ENCODE results near the gene TPGS1. TPM values are rescaled to one million over a fixed set of nuclear protein-coding genes. Genes with fewer than 3 reads are reported as not detected.

TPGS1 gene
- total RNA-seq, 5 donors from 2014 or later (not counting 1 experiment from before 2014, with no cell fraction given) = 22.2 to 44.4 (median 39.4) TPM

- H3K4me3 Mint-ChIP-seq = no peak overlapping the region
- H3K36me3 Mint-ChIP-seq = peaks cover 5% of the 10 kb centered on the region
- no peaks in the 10 kb centered on the region for H3K27me3 ChIP-seq (replicated peaks in 1 of 2; ENCODE audit: control insufficient read depth in 2 of 2, extremely low read depth in 1 of 2, insufficient read depth in 2 of 2, low read length in 1 of 2)
- ChIA-PET CTCF (interaction anchor here in 1 of 2 donors (0.6 to 0.8 kb wide), 3 partner anchors 26 to 906 kb away, joined by 3 to 7 read pairs (median 6); no protein-coding TSS in a partner anchor), POLR2A (no interaction called here)
- H3K36me3 ChIP-seq (ENCODE audit: control insufficient read depth in 2 of 2, extremely low read depth in 1 of 2, insufficient read depth in 1 of 2, low read length in 1 of 2) = peaks cover 0 to 9% of the 10 kb centered on the region in 2 donors
- no peaks in the 10 kb centered on the region for H3K9me3 Mint-ChIP-seq
- 86% methylated on average over 10 of the region's 10 CpGs for WGBS (ENCODE audit: insufficient coverage)
- ATAC-seq (replicated peaks in 1 of 4) (peak in 2 of 4 experiments; percentile 6 to 16), DNase-seq (no peak)
- no peaks in the 10 kb centered on the region for H3K9me3 ChIP-seq
- H3K27ac ChIP-seq (ENCODE audit: low read length) = no peak overlapping the region
- H3K4me1 Mint-ChIP-seq = peaks cover 10 to 25% (median 17%) of the 10 kb centered on the region in 3 donors
- H3K27ac Mint-ChIP-seq = no peak overlapping the region
- H3K4me1 ChIP-seq (ENCODE audit: control insufficient read depth in 1 of 2, extremely low read depth in 1 of 2, insufficient read depth in 2 of 2, low read length in 2 of 2) = peaks cover 2 to 27% of the 10 kb centered on the region in 2 experiments
- no peaks in the 10 kb centered on the region for H3K27me3 Mint-ChIP-seq
- no peak overlapping the region for H3K4me3 ChIP-seq (ENCODE audit: control insufficient read depth in 1 of 2, extremely low read depth in 1 of 2, low read length in 1 of 2)
Measured at GRCh38 chr19:517721-518597, 10.7 kb downstream of the TPGS1 start.

GRCh38 chr19:518598-519231 lies 11.4 kb downstream of the TPGS1 start:
- ChIA-PET POLR2A (no interaction called here), CTCF (interaction anchor here in 1 of 2 donors (0.6 to 0.8 kb wide), 3 partner anchors 27 to 905 kb away, joined by 3 to 7 read pairs (median 6); no protein-coding TSS in a partner anchor)
- peak overlapping the region in 1 of 3 donors; percentile 36 for H3K4me3 Mint-ChIP-seq
- H3K27me3 ChIP-seq (replicated peaks in 1 of 2; ENCODE audit: control insufficient read depth in 2 of 2, extremely low read depth in 1 of 2, insufficient read depth in 2 of 2, low read length in 1 of 2) = no peaks in the 10 kb centered on the region
- H3K4me1 Mint-ChIP-seq = peaks cover 9 to 22% (median 17%) of the 10 kb centered on the region in 3 donors
- no peaks in the 10 kb centered on the region for H3K9me3 ChIP-seq
- peak; percentile 35 to 80 (median 62) for DNase-seq
- H3K27ac ChIP-seq (ENCODE audit: low read length) = no peak overlapping the region
- peaks cover 0 to 8% of the 10 kb centered on the region in 2 donors for H3K36me3 ChIP-seq (ENCODE audit: control insufficient read depth in 2 of 2, extremely low read depth in 1 of 2, insufficient read depth in 1 of 2, low read length in 1 of 2)
- H3K27ac Mint-ChIP-seq = peak overlapping the region in 1 of 2 donors; percentile 8
- peaks cover 0 to 22% of the 10 kb centered on the region in 2 experiments for H3K4me1 ChIP-seq (ENCODE audit: control insufficient read depth in 1 of 2, extremely low read depth in 1 of 2, insufficient read depth in 2 of 2, low read length in 2 of 2)
- 26% methylated on average over 54 of the region's 58 CpGs for WGBS (ENCODE audit: insufficient coverage)
- no peaks in the 10 kb centered on the region for H3K9me3 Mint-ChIP-seq
- peak; percentile 91 to 96 (median 94) for ATAC-seq (replicated peaks in 1 of 4)
- H3K36me3 Mint-ChIP-seq = peaks cover 5% of the 10 kb centered on the region
- H3K27me3 Mint-ChIP-seq = no peaks in the 10 kb centered on the region
- peak overlapping the region in 1 of 2 donors; percentile 5 for H3K4me3 ChIP-seq (ENCODE audit: control insufficient read depth in 1 of 2, extremely low read depth in 1 of 2, low read length in 1 of 2)

GRCh38 chr19:519449-519865 lies 12.2 kb downstream of the TPGS1 start:
- H3K27ac Mint-ChIP-seq = no peak overlapping the region
- CTCF ChIA-PET = no interaction called here

GRCh38 chr19:522726-523125 lies 15.4 kb downstream of the TPGS1 start:
- H3K4me3 ChIP-seq (ENCODE audit: control insufficient read depth in 1 of 2, extremely low read depth in 1 of 2, low read length in 1 of 2) = no peak overlapping the region
- peaks cover 0 to 11% (median 2%) of the 10 kb centered on the region in 3 donors for H3K4me1 Mint-ChIP-seq
- no peaks in the 10 kb centered on the region for H3K9me3 Mint-ChIP-seq
- H3K4me1 ChIP-seq (ENCODE audit: control insufficient read depth in 1 of 2, extremely low read depth in 1 of 2, insufficient read depth in 2 of 2, low read length in 2 of 2) = peaks cover 0 to 13% of the 10 kb centered on the region in 2 experiments
- H3K27ac Mint-ChIP-seq = no peak overlapping the region
- WGBS (ENCODE audit: insufficient coverage) = 96% methylated on average over 10 of the region's 12 CpGs
- ChIA-PET POLR2A (no interaction called here), CTCF (interaction anchor here in 1 of 2 donors (2.0 kb wide), 1 partner anchor 12 kb away, joined by 4 read pairs; no protein-coding TSS in a partner anchor)
- H3K27me3 Mint-ChIP-seq = peaks cover 0 to 7% of the 10 kb centered on the region in 2 donors
- ATAC-seq (replicated peaks in 1 of 4) (no peak), DNase-seq (no peak)
- no peak overlapping the region for H3K27ac ChIP-seq (ENCODE audit: low read length)
- no peaks in the 10 kb centered on the region for H3K9me3 ChIP-seq
- no peaks in the 10 kb centered on the region for H3K36me3 ChIP-seq (ENCODE audit: control insufficient read depth in 2 of 2, extremely low read depth in 1 of 2, insufficient read depth in 1 of 2, low read length in 1 of 2)
- no peaks in the 10 kb centered on the region for H3K36me3 Mint-ChIP-seq
- peaks cover 0 to 17% of the 10 kb centered on the region in 2 experiments for H3K27me3 ChIP-seq (replicated peaks in 1 of 2; ENCODE audit: control insufficient read depth in 2 of 2, extremely low read depth in 1 of 2, insufficient read depth in 2 of 2, low read length in 1 of 2)
- no peak overlapping the region for H3K4me3 Mint-ChIP-seq

More at GRCh38 chr19:519449-519865, 12.2 kb downstream of the TPGS1 start:
- Mint-ChIP-seq H3K4me1 (peaks cover 4 to 16% (median 10%) of the 10 kb centered on the region in 3 donors), H3K9me3 (no peaks in the 10 kb centered on the region), H3K4me3 (no peak overlapping the region), H3K27me3 (no peaks in the 10 kb centered on the region), H3K36me3 (no peaks in the 10 kb centered on the region)
- DNase-seq = no peak
- H3K4me1 ChIP-seq (ENCODE audit: control insufficient read depth in 1 of 2, extremely low read depth in 1 of 2, insufficient read depth in 2 of 2, low read length in 2 of 2) = peaks cover 0 to 20% of the 10 kb centered on the region in 2 experiments
- POLR2A ChIA-PET = no interaction called here
- H3K27ac ChIP-seq (ENCODE audit: low read length) = no peak overlapping the region
- H3K36me3 ChIP-seq (ENCODE audit: control insufficient read depth in 2 of 2, extremely low read depth in 1 of 2, insufficient read depth in 1 of 2, low read length in 1 of 2) = peaks cover 0 to under 1% of the 10 kb centered on the region in 2 donors
- peak overlapping the region in 1 of 2 donors; percentile 5 for H3K4me3 ChIP-seq (ENCODE audit: control insufficient read depth in 1 of 2, extremely low read depth in 1 of 2, low read length in 1 of 2)
- H3K27me3 ChIP-seq (replicated peaks in 1 of 2; ENCODE audit: control insufficient read depth in 2 of 2, extremely low read depth in 1 of 2, insufficient read depth in 2 of 2, low read length in 1 of 2) = no peaks in the 10 kb centered on the region
- WGBS (ENCODE audit: insufficient coverage) = 94% methylated on average over 44 of the region's 45 CpGs
- peak in 2 of 4 experiments; percentile 3 to 13 for ATAC-seq (replicated peaks in 1 of 4)
- no peaks in the 10 kb centered on the region for H3K9me3 ChIP-seq

GRCh38 chr19:524062-524674 lies 16.9 kb downstream of the TPGS1 start:
- Histone ChIP-seq H3K4me3 (ENCODE audit: control insufficient read depth in 1 of 2, extremely low read depth in 1 of 2, low read length in 1 of 2) (no peak overlapping the region), H3K4me1 (ENCODE audit: control insufficient read depth in 1 of 2, extremely low read depth in 1 of 2, insufficient read depth in 2 of 2, low read length in 2 of 2) (peaks cover 0 to 7% of the 10 kb centered on the region in 2 experiments), H3K36me3 (ENCODE audit: control insufficient read depth in 2 of 2, extremely low read depth in 1 of 2, insufficient read depth in 1 of 2, low read length in 1 of 2) (no peaks in the 10 kb centered on the region), H3K27me3 (replicated peaks in 1 of 2; ENCODE audit: control insufficient read depth in 2 of 2, extremely low read depth in 1 of 2, insufficient read depth in 2 of 2, low read length in 1 of 2) (peaks cover 0 to 25% of the 10 kb centered on the region in 2 experiments), H3K27ac (ENCODE audit: low read length) (no peak overlapping the region), H3K9me3 (no peaks in the 10 kb centered on the region)
- H3K36me3 Mint-ChIP-seq = no peaks in the 10 kb centered on the region
- CTCF ChIA-PET = interaction anchor here in 1 of 2 donors (0.7 kb wide), 1 partner anchor 30 kb away, joined by 4 read pairs; no protein-coding TSS in a partner anchor
- H3K9me3 Mint-ChIP-seq = no peaks in the 10 kb centered on the region
- H3K4me1 Mint-ChIP-seq = peaks cover 0 to 11% (median 2%) of the 10 kb centered on the region in 3 donors
- ATAC-seq (replicated peaks in 1 of 4) = peak in 1 of 4 experiments; percentile 29
- 88% methylated on average over 26 of the region's 29 CpGs for WGBS (ENCODE audit: insufficient coverage)
- POLR2A ChIA-PET = no interaction called here
- no peak for DNase-seq
- H3K4me3 Mint-ChIP-seq = no peak overlapping the region
- no peak overlapping the region for H3K27ac Mint-ChIP-seq
- peaks cover 0 to 7% of the 10 kb centered on the region in 2 donors for H3K27me3 Mint-ChIP-seq

GRCh38 chr19:525029-525428 lies 17.7 kb downstream of the TPGS1 start:
- Mint-ChIP-seq H3K4me1 (peaks cover 0 to 10% (median 2%) of the 10 kb centered on the region in 3 donors), H3K4me3 (no peak overlapping the region), H3K9me3 (no peaks in the 10 kb centered on the region), H3K27me3 (peaks cover 0 to 7% of the 10 kb centered on the region in 2 donors), H3K27ac (no peak overlapping the region), H3K36me3 (no peaks in the 10 kb centered on the region)
- ChIA-PET POLR2A (no interaction called here), CTCF (no interaction called here)
- WGBS (ENCODE audit: insufficient coverage) = 80% methylated on average over 12 of the region's 18 CpGs
- H3K4me1 ChIP-seq (ENCODE audit: control insufficient read depth in 1 of 2, extremely low read depth in 1 of 2, insufficient read depth in 2 of 2, low read length in 2 of 2) = no peaks in the 10 kb centered on the region
- no peak overlapping the region for H3K27ac ChIP-seq (ENCODE audit: low read length)
- no peak for ATAC-seq (replicated peaks in 1 of 4)
- peaks cover 0 to 27% of the 10 kb centered on the region in 2 experiments for H3K27me3 ChIP-seq (replicated peaks in 1 of 2; ENCODE audit: control insufficient read depth in 2 of 2, extremely low read depth in 1 of 2, insufficient read depth in 2 of 2, low read length in 1 of 2)
- DNase-seq = no peak
- no peaks in the 10 kb centered on the region for H3K36me3 ChIP-seq (ENCODE audit: control insufficient read depth in 2 of 2, extremely low read depth in 1 of 2, insufficient read depth in 1 of 2, low read length in 1 of 2)
- no peaks in the 10 kb centered on the region for H3K9me3 ChIP-seq
- H3K4me3 ChIP-seq (ENCODE audit: control insufficient read depth in 1 of 2, extremely low read depth in 1 of 2, low read length in 1 of 2) = no peak overlapping the region
